Central memory CD8-positive, alpha-beta T cell (primary cell): ENCODE measurements around the gene TRPM7.
A peak's percentile ranks its signal among the peaks of the same experiment; 100 is the strongest.
"Not testable (repeated sequence)": the region's sequence is repeated elsewhere in the genome, so short reads cannot be mapped to it uniquely, and the experiment has no call there.

Experiments
- ATAC-seq: fragments of 150-1000 bp; cut with Tn5 transposase; replicated peaks from 2 replicates; pipeline ENCODE4 v1.10.0; 2022; ENCODE audit warnings: mild to moderate bottlenecking, moderate FRiP score, moderate number of reproducible peaks; ENCODE audit not compliant: poor library complexity, severe bottlenecking; ENCODE audit errors: extremely low read depth
- DNase-seq, 2 donors: peaks; one replicate each; pipeline ENCODE4 v3.0.0; 2021; ENCODE audit warnings: low spot score in 2 of 2
- H3K27ac Mint-ChIP-seq: one replicate; pipeline ENCODE4 v1.8.0; 2022; ENCODE audit warnings: low read depth, mild to moderate bottlenecking, moderate library complexity, mixed read lengths
- H3K27me3 Mint-ChIP-seq: one replicate; pipeline ENCODE4 v1.8.0; 2022; ENCODE audit warnings: mixed read lengths
- H3K36me3 Mint-ChIP-seq: one replicate; pipeline ENCODE4 v1.8.0; 2022; ENCODE audit warnings: mild to moderate bottlenecking, moderate library complexity, mixed read lengths; ENCODE audit not compliant: insufficient read depth
- H3K4me1 Mint-ChIP-seq: one replicate; pipeline ENCODE4 v1.8.0; 2022; ENCODE audit warnings: mixed read lengths
- H3K4me3 Mint-ChIP-seq: one replicate; pipeline ENCODE4 v1.8.0; 2022; ENCODE audit warnings: mild to moderate bottlenecking, moderate library complexity, mixed read lengths
- H3K9me3 Mint-ChIP-seq: one replicate; pipeline ENCODE4 v1.8.0; 2022; ENCODE audit warnings: mixed read lengths

TRPM7 gene

GRCh38 chr15:50594311-50594710, 92.3 kb downstream of the TRPM7 start:
- DNase-seq, result no peak
- no peaks in the 10 kb centered on the region for H3K4me1 Mint-ChIP-seq
- H3K4me3 Mint-ChIP-seq, result no peak overlapping the region
- H3K36me3 Mint-ChIP-seq, result peaks cover 53% of the 10 kb centered on the region
- no peaks in the 10 kb centered on the region for H3K27me3 Mint-ChIP-seq
- no peaks in the 10 kb centered on the region for H3K9me3 Mint-ChIP-seq
- ATAC-seq, result no peak
- H3K27ac Mint-ChIP-seq, result no peak overlapping the region

DNA sequence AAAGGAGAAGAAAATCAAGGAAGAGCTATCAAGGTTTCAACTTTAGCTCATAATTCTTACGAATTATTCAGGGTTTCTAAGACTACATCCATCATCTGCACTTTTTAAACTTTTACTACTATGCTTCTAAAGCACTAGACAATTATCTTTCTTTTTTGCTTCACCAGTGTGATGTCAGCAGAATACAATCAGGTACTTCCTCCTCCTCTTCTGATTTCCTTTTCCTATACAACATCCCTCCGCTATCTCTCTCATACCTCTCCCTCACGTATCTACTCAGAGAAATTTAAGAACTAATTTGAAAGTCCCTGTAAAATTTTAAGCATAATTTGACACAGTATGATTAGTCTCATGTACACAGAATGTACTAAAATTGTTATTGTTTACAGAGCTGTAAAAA, 92.8 kb downstream of the TRPM7 start:
- no peak overlapping the region for H3K4me3 Mint-ChIP-seq
- DNase-seq, result no peak
- no peaks in the 10 kb centered on the region for H3K27me3 Mint-ChIP-seq
- H3K4me1 Mint-ChIP-seq, result no peaks in the 10 kb centered on the region
- H3K36me3 Mint-ChIP-seq, result peaks cover 54% of the 10 kb centered on the region
- no peak for ATAC-seq
- no peaks in the 10 kb centered on the region for H3K9me3 Mint-ChIP-seq
- H3K27ac Mint-ChIP-seq, result no peak overlapping the region

DNA sequence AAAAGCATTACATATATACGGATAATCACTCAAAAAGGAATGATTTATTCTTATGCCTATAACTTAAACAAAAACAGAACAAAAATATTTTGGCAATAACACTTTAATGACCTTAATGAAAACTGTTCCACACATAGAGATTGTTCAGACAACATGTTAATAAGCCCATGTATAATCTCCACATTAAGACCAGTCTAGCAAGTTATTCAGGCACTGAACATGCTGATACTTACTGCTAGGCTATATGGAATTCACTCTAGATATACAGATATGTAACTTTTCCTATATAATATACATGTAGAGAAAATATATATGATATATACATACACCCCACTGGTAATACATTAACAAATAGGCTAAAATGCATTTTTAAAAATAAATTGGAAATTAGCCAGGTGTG, 96.3 kb downstream of the TRPM7 start:
- no peak for ATAC-seq
- Mint-ChIP-seq H3K9me3 (no peaks in the 10 kb centered on the region), H3K4me3 (no peak overlapping the region), H3K36me3 (peaks cover 64% of the 10 kb centered on the region), H3K4me1 (no peaks in the 10 kb centered on the region), H3K27ac (no peak overlapping the region), H3K27me3 (no peaks in the 10 kb centered on the region)
- no peak for DNase-seq

GRCh38 chr15:50577492-50577891, 109.1 kb downstream of the TRPM7 start:
- Mint-ChIP-seq H3K4me3 (no peak overlapping the region), H3K27me3 (no peaks in the 10 kb centered on the region), H3K4me1 (peaks cover 6% of the 10 kb centered on the region), H3K36me3 (peaks cover 32% of the 10 kb centered on the region), H3K27ac (peak overlapping the region; percentile 45), H3K9me3 (no peaks in the 10 kb centered on the region)
- no peak for ATAC-seq
- no peak for DNase-seq

GRCh38 chr15:50576166-50576565, 110.4 kb downstream of the TRPM7 start:
- Mint-ChIP-seq H3K36me3 (peaks cover 26% of the 10 kb centered on the region), H3K4me3 (no peak overlapping the region), H3K4me1 (peaks cover 6% of the 10 kb centered on the region), H3K27me3 (no peaks in the 10 kb centered on the region), H3K27ac (peak overlapping the region; percentile 9), H3K9me3 (no peaks in the 10 kb centered on the region)
- ATAC-seq (no peak), DNase-seq (no peak)

GRCh38 chr15:50573842-50574241, 112.8 kb downstream of the TRPM7 start:
- H3K27me3 Mint-ChIP-seq, H3K4me3 Mint-ChIP-seq, H3K4me1 Mint-ChIP-seq, H3K9me3 Mint-ChIP-seq, ATAC-seq, DNase-seq, H3K27ac Mint-ChIP-seq: not testable (repeated sequence)
- H3K36me3 Mint-ChIP-seq, result peaks cover 41% of the 10 kb centered on the region

DNA sequence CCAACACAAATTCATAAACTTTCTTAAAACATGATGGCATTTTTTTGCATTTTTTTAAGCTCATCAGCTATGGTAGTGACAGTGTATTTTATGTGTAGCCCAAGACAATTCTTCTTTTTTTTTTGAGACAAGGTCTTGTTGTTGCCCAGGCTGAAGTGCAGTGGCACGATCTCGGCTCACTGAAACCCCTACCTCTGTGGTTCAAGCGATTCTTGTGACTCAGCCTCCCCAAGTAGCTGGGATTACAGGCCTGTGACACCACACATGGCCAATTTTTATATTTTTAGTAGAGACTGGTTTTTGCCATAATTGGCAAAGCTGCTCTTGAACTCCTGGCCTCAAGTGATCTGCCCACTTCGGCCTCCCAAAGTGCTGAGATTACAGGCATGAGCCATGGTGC, 122.8 kb downstream of the TRPM7 start:
- Mint-ChIP-seq H3K36me3 (peaks cover 27% of the 10 kb centered on the region), H3K27ac (no peak overlapping the region), H3K4me3 (no peak overlapping the region), H3K9me3 (no peaks in the 10 kb centered on the region), H3K27me3 (no peaks in the 10 kb centered on the region), H3K4me1 (peaks cover 11% of the 10 kb centered on the region)
- no peak for ATAC-seq
- no peak for DNase-seq

GRCh38 chr15:50562735-50563640, 123.6 kb downstream of the TRPM7 start:
- Mint-ChIP-seq H3K27ac (peak overlapping the region; percentile 81), H3K4me1 (peaks cover 11% of the 10 kb centered on the region), H3K4me3 (no peak overlapping the region), H3K27me3 (no peaks in the 10 kb centered on the region), H3K36me3 (peaks cover 22% of the 10 kb centered on the region), H3K9me3 (no peaks in the 10 kb centered on the region)
- DNase-seq, result no peak
- no peak for ATAC-seq

DNA sequence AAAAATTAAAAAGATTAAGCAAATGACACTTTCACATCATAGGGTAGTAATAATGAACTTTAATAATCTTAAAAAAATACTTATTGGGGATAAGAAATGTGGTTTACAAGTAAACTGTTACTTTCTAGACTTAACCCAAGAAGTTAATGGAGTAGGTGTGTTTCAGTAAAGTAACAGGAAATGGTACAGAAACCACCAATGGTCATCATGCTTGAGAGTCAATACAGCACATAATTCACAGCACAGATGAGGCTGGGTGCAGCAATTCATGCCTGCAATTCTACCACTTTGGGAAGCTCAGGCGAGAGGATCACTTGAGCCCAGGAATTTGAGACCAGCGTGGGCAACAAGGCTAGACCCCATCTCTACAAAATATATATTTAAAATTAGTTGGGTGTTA, 128.6 kb downstream of the TRPM7 start:
- ATAC-seq (no peak), DNase-seq (no peak)
- Mint-ChIP-seq H3K27me3 (no peaks in the 10 kb centered on the region), H3K27ac (no peak overlapping the region), H3K36me3 (peaks cover 11% of the 10 kb centered on the region), H3K4me3 (no peak overlapping the region), H3K9me3 (no peaks in the 10 kb centered on the region), H3K4me1 (peaks cover 20% of the 10 kb centered on the region)

DNA sequence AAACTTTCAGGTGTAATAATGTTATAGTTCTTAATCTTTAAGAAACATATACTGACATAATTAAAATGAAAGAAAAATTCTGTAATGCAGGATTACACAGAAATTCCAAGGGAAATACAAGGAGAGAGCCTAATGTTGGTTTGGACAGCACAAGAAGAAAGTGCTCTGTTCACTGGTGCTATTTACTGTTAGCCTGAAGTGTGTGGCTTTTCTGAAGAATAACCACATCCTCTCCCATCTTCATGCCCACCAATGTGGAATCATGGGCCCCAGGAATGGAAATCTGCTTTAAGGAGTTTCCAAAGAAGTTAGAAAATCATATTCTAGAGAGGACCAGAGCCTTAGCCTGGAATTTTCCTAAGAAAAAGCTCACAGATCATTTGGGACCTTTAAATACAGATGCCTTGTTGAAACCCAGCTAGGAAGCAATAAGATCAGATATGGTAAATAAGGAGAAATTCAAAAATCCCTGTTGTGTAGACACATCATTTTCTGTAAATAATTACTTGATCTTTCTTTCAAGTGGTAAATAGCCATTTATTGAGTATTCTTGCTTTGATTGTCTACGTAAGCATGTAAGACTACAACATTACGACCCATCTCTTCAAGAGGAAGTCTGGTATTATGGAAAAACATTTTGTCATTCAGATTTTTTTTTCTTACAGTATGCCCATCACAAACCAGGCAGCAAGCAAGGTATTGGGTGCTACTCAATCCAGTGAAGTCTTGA, 129.8 kb downstream of the TRPM7 start:
- Mint-ChIP-seq H3K27me3 (no peaks in the 10 kb centered on the region), H3K4me1 (peaks cover 14% of the 10 kb centered on the region), H3K9me3 (no peaks in the 10 kb centered on the region), H3K27ac (no peak overlapping the region), H3K36me3 (peaks cover 6% of the 10 kb centered on the region), H3K4me3 (no peak overlapping the region)
- no peak for DNase-seq
- ATAC-seq, result no peak

- peaks cover 8% of the 10 kb centered on the region for H3K36me3 Mint-ChIP-seq
Observed at GRCh38 chr15:50552238-50552637, 134.4 kb downstream of the TRPM7 start.

DNA sequence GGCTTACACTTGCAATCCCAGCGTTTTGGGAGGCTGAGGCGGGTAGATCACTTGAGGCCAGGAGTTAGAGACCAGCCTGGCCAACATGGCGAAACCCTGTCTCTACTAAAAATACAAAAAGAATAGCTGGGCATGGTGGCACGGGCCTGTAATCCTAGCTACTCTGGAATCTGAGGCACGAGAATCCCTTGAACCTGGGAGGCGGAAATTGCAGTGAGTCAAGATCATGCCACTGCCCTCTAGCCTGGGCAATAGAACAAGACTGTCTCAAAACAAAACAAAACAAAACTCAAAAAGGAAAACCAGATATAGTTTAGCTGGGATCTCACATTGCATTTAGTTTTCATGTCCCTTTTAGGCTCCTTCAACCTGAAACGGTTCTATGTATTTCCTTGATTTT, 137.3 kb downstream of the TRPM7 start:
- Mint-ChIP-seq H3K27me3 (peaks cover 16% of the 10 kb centered on the region), H3K4me3 (no peak overlapping the region), H3K36me3 (peaks cover 6% of the 10 kb centered on the region), H3K27ac (no peak overlapping the region), H3K9me3 (no peaks in the 10 kb centered on the region), H3K4me1 (no peaks in the 10 kb centered on the region)
- ATAC-seq (no peak), DNase-seq (no peak)

More at GRCh38 chr15:50552238-50552637, 134.4 kb downstream of the TRPM7 start:
- no peaks in the 10 kb centered on the region for H3K9me3 Mint-ChIP-seq
- no peak for DNase-seq
- H3K4me1 Mint-ChIP-seq, result peaks cover 13% of the 10 kb centered on the region
- no peak for ATAC-seq
- H3K27ac Mint-ChIP-seq, result no peak overlapping the region
- no peak overlapping the region for H3K4me3 Mint-ChIP-seq
- H3K27me3 Mint-ChIP-seq, result peaks cover under 1% of the 10 kb centered on the region

DNA sequence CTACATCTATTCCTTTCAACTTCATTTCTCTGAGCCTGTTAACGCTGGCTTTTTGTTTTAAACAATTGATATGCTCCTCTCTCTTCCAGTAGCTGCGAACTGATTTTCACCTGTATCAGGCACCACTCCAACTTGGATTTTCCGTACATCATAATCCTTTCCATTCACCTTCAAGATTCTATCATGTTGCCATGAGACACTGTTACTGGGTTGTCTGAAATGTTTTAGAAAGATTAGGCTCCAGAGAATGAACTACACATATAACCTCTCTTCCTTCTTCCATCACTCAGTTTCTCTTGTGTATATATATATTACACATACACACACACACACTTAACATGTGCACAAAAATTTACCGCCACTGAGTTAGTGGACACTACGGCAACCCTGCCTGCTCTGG, 140.0 kb downstream of the TRPM7 start, which contains the start of gene USP50:
TSS of gene USP50 (minus strand) at position 101 of the 400 bp plus-strand sequence. CDS start 141 bp downstream, outside the sequence.
- Mint-ChIP-seq H3K4me1 (no peaks in the 10 kb centered on the region), H3K4me3 (no peak within 1 kb of the TSS), H3K36me3 (peaks cover 4% of the 10 kb centered on the region), H3K27me3 (peaks cover 31% of the 10 kb centered on the region), H3K9me3 (no peaks in the 10 kb centered on the region), H3K27ac (no peak within 1 kb of the TSS)
- DNase-seq, result no peak
- ATAC-seq, result no peak
